ENCODE data around the gene FLNA.

FLNA gene

DNA sequence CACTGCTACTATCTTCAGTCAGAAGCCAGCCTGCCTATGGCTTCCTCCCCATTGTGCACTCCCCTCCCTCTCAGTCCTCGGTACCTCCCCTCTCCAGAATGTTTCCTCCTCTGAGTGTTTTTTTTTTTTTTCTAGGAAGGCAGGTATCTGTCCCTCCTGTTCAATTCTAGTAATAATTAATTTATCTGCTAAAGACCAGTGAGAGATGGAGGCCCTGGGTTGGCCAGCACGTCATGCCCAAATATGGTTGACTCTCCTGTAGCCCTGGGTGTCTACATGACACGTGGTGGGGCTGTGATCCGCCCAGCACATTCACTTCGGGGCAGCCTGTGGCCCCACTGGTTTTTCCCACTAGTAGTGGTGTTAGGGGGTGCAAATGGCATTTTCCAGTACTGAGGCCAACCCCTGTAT is 1.8 kb downstream of the FLNA start:
- no peak for DNase-seq

DNA sequence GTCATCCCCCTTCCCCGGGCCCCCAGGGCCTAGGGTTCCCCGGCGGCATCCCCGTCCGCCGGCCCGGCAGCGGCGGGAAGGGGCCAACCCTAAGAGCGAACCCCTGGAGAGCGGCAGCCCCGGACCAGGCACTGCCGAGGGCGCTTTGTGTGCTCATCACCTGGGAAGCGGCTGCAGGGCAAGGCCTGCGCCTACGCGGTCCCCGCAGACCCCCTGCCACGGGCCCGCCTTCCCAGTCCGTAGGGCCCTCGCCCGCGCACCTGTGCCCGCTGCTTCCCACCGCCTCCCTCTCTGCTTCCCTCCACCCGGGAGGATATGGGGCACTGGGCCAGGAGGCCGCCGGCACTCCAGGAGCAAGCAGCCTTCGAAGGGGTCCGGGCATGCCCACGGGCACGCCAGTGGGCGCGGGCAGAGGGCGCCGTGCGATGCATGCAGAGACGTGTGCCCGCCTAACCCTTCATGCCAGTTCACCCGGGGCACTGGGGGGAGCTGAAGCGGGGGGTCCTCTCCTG is 2.6 kb downstream of the FLNA start:
- no peak for DNase-seq

DNA sequence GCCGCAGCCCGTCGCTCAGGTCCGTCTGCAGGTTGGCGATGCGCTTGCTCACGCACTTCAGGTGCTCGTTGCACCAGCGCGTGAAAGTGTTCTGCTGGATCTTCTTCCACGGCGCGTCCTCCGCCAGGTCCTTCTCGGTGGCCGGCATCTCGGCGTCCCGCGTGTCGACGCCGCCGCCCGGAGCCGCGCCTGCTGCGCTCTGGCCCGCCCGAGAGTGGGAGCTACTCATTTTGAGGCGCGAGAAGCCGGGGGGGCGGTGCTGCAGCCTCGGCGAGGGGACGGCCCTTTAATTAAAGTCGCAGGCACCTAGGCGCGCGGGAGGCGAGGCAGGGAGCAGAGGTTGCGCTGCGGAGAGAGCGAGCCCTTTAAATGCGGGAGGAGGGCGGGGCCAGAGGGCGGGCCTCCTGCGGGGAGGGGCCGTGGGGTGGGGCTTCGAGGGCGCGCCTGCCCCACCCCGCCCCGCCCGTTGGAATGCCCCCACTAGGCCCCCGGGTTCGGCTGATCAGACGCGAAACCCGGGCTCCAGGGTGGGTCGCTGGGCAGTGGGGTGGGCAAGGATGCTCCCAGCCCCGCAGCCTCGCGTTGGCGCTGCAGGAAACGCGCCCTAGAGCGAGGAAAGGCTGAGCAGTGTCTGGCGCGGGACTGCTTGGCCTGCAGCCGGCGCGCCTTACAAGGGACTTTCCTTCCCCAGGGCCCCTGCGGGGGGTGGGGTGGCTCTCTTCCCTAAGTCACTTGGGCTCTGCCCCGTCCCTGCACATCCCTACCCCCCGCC is 3.2 kb downstream of the FLNA start:
- DNase-seq, result no peak

DNA sequence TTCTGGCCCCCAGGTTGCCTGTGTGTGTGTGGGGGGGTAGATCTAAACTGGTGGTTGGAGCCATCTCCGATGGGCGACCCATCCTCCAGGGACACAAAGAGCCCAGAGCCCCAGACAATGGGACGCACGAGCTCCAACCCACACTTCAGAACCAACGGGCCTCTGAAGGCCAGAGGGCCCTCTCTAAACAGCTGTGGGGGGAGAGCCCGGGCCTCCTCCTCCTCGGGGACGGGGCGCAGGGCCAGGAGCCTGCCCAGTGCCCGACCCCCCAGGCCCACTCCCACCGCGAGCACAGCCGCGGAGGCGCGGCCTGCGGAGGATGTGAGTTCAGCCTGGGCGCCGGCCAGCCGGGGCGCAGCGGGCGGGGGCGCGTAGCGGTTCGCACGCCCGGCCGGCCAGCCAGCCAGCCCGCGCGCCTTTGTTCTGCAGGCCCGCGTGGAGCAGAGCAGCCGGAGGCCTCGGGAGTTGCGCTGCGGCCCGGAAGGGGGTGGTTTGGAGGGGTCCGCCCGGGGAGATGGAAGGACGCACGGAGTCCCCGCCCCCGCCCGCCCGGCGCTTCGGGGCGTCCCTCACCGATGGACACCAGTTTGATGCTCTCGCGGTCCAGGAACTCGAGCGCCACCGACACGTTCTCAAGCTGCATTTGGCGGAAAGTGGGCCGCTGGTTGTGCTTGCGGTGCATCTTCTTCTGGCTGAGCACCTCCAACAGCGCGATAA is 4.0 kb downstream of the FLNA start:
- no peak for DNase-seq

DNA sequence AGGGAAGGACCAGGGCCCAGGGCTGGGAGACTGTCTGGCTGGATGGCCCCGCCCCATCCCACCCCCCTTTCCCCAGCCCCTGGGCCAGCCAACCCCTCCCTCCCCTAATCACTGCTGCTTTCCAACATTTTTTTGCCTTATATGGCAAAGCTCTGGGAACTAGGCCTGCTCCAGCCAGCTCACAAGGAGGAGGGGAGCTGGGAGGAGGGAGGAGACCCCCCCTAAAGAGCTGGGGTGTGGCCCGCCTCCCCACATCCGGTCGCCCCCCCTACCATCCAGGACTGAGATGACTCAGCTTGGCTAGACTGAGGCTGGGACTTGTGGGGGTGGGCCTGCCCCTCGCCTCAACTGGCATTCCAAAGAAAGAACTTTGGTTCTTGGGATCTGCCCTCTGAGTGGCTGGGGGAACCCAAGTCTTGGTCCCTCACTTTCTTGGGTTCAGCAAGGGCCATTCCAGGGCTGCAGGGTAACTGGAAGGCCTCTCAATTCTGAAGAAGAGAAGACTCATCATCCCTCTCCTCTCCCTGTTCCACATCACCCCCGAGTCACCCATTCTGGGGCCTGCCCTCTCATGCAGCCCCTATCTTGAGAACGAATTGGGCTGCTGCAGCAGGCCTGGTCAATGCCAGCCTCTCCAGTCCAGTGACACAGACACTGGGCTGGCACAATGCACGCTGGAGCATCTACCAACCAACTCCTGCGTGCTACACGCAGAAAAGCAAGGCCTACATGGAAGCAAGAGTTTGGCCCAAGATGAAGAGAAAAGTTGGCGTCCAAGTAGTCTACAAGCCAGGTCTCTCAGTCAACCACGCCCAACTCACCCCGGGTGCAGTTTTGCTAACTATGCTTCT is 4.8 kb downstream of the FLNA start:
- no peak for DNase-seq

DNA sequence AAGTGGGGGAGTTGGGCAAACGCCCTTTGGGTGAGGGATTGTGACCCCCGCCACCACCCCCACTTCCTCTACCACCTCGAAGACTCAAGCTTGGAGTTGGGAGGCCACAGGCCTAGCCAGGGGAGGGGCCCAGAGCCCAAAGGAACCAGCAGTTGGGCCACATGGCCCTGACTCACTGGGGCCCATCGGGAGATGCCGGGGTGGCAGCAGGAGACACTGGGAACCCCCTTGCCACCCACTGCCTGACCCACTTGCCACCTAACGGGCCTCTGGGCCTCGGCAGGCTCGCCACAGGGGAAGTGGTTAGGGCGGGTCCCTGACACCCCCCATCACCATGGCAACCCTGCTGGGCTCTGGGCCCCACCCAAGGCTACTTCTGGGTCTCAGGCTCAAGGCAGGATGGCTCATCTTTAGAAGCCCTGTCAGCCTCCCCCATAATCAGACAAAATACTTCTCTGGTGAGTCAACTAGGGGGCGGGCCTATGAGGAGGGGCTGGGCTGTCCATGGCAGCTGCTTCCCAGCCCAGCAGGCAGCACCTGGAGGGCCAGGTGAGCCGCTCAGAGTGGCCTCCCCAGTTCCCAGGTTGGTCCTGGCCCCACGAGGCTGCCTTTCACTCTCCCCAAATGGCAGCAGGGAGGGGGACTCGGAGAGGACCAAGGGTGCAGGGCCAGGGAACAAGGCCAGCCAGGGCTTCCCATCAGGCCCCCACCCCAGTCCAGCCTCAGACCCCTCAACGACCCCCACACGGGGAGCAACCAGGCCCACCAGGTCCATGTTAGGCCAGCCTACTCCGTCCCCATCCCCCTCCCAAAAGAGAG is 5.6 kb downstream of the FLNA start:
- DNase-seq, result no peak

DNA sequence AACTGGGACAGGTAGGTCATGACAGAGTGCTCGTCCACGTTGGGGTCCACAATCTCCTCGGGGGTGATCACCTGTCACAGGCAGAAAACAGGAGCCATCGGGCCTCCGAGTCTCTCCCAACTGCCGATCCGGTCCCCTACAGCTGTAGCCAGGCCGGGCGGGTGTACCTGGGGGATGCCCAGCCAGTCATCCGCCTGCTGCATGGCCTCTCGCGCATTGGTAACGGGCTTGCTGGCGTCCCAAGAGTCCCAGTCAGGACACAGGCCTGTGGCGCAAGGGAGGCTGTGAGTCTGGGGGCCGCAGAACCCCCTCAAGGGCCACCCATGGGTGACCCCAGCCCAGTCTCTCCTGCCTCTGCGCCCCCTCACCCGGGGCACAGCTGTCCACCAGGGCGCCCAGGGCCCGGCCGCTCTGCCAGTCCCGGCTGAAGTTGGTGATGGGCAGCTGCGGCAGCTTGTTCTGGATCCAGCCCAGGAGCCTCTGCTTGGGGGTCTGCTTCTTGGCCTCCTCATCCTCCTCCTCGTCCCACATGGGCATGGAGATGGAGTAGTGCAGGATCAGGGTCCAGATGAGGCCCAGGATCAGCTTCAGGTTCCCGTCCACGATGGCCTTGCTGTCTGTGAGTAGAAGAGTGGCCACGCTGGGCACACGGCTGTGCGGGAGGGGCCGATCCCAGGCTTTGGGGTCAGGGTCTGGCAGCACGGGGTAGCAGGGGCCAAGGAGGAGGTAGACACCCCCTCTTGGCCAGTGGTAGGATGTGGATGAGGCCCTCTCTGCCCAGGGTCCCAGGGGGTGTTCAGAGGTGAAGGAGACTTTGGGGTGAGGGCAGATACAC is 6.7 kb downstream of the FLNA start:
- DNase-seq, result no peak

DNA sequence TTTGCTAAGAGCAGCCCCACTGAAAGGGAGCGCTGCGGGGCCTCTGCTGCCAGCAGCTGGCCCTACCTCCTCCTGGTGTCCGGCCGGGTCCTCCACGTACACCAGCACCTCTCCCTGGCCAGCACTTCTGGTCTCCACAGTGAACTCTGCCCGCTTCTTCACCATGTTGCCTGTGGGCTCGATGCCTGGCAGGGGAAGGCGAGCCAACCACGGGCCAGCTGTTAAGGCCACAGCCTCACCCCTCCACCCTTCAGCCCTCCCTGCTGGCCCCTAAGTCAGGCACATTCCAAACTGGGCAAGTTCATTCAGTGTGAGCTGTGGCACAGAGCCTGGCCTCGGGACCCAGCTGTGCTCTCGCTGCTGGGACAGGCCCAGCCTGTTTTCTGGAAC is 7.8 kb downstream of the FLNA start:
- no peak for DNase-seq

DNA sequence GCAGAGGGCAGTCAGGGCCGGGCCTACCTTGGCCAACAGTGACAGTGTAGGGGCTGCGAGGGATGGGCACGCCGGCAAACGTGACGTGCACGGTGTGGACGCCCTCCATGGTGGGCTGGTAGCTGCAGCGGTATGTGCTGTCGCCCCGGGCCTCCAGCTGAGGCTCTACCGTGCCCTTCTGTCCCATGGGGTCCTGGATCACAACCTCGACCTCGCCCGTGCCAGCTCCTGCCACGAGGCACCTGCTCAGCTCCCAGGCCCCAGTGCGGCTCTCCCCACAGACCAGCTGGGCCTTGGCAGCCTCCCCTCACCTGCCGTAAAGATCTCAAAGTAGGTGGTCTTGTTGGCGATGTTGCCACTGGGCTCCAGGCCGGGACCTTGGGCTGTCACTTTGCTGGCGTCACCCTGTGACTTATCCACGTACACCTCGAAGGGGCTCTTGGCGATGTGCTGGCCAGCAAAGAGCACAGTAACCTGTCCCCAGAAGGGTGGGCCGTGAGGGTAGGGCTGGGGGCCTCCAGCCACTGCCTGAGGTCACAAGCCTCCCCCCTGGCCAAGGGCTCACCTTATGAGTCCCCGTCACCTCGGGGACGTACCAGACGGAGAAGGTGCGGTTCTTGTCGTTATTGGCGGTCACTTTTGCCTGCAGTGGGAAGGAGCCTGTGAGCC is 8.3 kb downstream of the FLNA start:
- no peak for DNase-seq

DNA sequence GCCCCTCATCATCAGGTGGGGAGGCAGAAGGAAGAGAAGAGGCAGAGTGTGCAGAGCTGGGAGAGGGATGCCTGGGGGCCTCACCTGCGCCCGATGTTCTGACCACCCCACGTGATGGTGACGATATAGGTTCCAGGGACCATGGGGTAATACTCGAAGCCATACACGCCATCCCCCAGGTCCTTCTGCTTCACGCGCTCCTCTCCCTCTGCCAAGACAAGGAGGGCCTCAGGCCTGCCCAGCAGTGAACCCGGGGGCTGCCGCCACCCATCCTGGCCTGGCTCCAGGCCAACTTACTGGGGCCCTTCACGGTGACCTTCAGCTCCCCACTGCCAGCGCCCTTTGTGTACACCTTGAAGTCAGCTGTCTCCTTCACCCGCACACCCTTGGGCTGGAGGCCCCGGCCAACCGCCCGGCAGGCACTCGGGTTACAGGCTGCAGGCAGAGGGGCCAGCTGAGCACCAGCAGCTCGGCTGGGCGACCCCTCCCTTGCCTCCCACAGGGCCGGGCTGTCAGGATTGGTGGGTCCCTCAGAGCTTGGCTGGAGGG is 9.3 kb downstream of the FLNA start:
- DNase-seq, result no peak

DNA sequence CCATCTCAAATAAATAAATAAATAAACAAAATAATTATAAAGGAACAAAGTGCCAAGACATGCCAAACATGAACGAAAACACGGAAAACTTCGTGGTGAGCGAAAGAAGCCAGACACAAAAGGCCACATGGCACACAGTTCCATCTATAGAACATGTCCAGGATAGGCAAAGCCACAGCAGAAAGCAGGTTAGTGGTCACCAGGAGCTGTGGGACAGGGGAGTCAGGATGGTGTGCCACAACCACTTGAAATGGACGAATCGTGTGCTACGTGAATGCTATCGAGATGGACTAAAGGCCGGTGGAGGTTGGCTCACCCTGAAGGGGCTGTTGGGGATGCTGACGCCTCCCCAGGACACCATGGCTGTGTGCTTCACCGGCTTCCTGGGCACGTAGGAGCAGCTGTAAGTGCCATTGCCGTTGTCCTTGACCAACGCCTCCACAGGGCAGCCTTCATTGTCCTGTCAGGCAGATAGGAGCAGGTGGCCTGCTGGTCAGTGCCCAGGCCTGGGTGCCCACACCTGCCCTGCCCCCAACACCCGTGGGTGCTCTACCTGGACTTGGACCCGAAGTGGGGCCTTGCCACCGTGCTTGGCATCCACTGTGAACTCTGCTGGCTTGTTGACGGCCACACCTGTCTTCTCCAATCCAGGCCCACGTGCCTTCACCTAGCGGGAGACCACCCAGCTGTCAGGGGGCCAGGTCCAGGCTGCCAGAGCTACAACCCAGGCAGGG is 10.6 kb downstream of the FLNA start:
- no peak for DNase-seq

DNA sequence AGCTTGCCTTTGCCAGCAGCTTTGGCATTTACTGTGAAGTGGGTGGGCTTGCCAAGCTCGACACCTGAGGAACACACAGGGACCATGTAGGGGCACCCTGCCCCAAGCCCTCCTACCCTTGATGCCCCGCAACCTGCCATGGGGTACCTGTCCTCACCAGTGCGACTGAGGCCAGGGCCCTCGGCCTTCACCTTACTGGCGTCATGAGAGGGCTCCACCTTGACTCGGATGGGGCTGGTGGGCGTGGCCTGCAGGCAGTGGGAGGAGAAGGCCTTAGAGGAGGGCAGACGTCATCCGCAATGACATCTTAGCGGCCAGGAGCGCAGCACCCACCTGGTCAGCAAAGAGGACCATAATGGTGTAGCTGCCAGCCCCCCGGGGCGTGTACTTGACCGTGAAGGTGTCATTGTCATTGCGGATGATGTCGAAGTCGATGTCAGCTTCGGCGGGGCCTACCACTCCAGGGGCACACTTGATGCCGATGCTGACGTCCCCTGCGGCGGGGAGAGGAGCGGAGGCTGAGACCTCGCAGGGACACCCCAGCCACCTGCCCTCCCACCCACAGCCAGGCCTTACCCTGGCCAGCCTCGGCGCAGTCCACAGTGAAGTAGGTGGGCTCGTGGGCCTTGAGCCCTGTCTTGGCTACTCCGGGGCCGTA is 12.2 kb downstream of the FLNA start:
- DNase-seq, result no peak

DNA sequence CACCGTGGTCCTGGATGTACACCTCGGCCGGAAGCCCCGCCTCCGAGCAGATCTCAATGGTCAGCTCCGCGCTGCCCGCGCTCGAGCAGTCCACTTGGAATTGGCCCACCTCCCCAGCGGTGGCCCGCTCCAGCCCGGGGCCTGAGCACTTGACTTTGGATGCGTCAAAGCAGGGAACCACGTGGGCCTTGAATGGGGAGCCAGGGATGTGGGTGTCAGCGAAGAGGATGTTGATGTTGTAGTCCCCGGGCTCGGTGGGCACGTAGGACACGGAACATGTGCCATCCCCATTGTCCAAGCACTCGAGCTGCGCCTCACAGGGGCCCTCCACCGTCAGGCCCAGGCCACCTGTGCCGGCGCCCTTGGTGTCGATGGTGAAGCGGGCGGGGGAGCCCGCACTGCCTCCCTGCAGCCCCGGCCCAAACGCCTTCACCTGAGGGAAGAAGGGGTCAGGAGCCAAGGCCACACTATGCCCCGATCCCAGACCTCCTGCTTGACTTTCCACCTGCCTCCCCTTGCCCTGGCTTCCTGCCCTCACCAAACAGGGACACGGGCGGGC is 14.2 kb downstream of the FLNA start:
- no peak for DNase-seq

DNA sequence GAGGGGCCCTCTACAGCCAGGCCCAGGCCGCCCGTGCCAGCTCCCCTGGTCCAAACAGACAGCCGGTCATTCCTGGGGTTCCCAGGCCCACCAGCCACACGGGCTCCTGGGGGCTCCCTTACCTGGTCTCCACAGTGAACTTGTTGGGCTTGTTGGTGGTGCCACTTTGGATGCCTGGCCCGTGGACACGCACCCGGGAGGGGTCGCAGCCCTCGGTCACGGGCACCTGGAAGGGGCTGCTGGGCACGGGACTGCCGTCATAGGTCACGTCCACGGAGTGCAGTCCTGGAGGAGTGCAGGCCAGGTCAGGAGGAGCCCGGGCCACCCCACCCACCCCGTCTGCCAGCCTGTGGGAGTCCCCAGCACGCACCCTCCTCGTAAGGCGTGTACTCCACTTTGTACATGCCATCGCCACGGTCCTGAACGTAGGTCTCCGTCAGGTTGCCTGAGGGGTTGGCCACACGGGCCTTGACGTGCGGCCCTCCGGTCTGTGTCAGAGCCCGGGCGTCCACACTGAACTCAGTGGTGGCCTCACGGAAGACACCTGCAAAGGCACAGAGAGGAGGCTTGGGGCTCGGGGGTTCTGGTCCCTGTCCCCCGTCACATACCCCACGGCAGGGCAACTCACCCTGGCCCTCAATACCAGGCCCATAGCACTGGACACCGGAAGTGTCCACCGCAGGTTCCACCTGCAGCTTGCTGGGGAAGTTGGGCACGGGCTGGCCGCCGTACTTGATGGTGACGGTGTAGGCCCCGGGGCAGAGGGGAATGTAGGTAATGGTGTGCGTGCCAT is 14.9 kb downstream of the FLNA start:
- no peak for DNase-seq

DNA sequence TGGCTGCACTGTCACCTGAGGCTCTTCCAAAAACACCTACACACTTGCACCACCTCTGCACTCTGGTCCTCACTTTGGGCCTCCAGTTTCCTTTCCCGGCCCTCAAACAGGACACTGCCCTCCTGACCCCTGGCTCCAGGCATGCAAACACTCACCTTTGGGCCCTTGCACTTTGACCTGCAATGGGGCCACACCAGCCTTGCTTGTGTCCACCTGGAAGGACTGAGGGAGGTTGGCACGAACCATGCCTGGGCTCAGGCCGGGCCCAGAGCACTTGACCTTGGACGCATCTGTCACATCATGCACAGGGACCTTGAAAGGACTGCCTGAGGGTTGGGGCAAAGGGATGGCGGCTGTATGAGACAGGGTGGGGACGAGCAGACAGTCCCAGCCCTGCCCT is 15.6 kb downstream of the FLNA start:
- DNase-seq, result no peak

DNA sequence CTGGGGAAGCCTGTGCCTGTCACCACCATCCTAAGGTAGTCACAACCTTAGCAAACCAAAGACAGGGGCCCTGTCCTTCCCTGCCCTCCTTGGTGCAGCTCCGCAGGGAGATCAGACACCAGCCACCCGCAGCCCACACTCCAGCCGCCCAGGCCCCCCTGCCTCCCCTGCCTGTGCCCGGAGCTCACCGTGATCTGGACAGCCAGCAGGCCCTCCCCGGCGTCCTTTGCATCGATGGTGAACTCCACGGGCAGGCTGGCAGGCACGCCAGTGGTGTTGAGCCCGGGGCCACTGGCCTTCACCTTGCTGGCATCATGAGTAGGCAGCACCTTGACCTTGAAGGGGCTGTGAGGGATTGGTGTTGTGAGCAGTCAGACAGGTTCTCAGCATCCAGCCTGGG is 16.4 kb downstream of the FLNA start:
- no peak for DNase-seq

DNA sequence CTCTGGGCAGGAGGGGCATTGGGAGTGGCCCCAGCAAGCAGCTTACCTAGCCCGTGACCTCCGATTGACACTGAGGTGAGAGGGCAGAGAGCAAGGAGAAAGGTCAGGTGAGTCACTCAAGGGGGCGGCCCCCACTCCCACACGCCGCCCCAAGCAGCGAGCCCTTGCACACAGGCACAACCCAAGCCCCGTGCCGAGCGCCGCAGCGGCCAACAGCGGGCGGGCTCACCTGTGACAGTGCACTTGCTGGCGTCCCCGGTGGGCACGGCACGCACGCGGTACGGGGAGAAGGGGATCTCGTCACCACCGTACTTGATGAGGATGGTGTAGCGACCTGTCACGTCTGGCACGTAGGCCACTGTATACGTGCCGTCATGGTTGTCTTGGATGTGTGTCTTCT is 17.2 kb downstream of the FLNA start:
- no peak for DNase-seq

DNA sequence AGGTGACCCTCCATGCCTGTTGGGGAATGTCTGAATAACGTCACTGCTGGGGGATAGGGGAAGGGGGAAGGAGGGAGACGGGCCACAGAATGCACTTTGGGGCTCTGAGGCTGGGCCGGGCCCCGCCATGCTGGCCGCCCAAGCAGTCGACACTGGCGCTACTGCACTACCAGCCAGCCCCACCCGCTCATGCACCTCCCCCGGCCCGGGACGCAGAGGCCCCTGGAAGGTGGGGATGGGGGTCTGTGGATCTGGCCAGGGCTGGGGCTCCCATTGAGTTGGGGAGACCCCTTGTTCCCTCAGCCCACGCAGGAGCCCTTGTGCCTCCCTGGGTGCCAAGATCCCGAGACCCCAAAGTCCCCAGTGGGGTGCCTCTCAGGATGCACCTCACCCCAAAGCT is 17.8 kb downstream of the FLNA start:
- DNase-seq, result no peak
